ELF-1 (cell line): ENCODE data around the gene DHX40.
"Not testable (repeated sequence)": the region's sequence is repeated elsewhere in the genome, so short reads cannot be mapped to it uniquely, and the experiment has no call there.

ENCODE experiments used
- DNase-seq: peaks from one replicate; pipeline ENCODE4 v3.0.0-alpha.2; 2016; ENCODE audit warnings: low read depth, low spot score

Gene DHX40

GRCh38 chr17:59627770-59628171, 62.4 kb downstream of the DHX40 start:
- DNase-seq, result no peak

DNA sequence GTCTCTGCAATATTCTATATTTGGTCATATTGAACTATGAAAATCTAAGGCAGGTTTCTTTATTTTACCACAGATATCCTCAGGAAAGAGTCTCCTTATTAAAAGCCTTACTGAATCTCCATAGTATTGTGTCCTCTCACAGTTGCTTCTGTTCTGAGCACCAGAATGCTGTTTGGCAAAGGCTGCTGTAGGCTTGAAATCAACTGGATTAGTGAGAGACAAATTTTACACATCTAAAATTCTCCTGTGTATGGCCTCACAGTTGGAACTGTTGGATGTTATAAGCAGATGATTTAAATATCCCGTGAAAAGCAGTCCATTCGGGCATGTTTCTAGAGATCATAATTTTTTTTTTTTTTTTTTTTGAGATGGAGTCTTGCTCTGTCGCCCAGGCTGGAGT, 63.8 kb downstream of the DHX40 start:
- no peak for DNase-seq

- DNase-seq, result no peak
Measured at GRCh38 chr17:59631276-59631675, 65.9 kb downstream of the DHX40 start.

DNA sequence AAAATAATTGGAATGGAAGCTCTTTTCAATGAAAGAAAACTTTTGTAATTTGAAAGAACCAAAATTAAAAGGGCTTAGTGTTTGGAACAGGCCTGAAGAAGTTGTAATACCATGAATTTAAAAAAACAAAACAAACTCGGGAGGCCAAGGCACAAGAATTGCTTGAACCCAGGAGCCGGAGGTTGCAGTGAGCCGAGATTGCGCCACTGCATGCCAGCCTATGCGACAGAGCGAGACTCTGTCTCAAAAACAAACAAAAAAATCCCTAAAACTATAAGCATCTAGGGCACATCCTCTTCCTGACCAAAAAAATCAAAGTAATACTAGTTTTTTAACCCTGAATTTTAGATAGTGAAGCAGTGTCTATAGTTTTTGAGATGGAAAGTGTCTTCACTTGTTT, 67.0 kb downstream of the DHX40 start:
- DNase-seq, result no peak

GRCh38 chr17:59633658-59634359, 68.4 kb downstream of the DHX40 start:
- no peak for DNase-seq

DNA sequence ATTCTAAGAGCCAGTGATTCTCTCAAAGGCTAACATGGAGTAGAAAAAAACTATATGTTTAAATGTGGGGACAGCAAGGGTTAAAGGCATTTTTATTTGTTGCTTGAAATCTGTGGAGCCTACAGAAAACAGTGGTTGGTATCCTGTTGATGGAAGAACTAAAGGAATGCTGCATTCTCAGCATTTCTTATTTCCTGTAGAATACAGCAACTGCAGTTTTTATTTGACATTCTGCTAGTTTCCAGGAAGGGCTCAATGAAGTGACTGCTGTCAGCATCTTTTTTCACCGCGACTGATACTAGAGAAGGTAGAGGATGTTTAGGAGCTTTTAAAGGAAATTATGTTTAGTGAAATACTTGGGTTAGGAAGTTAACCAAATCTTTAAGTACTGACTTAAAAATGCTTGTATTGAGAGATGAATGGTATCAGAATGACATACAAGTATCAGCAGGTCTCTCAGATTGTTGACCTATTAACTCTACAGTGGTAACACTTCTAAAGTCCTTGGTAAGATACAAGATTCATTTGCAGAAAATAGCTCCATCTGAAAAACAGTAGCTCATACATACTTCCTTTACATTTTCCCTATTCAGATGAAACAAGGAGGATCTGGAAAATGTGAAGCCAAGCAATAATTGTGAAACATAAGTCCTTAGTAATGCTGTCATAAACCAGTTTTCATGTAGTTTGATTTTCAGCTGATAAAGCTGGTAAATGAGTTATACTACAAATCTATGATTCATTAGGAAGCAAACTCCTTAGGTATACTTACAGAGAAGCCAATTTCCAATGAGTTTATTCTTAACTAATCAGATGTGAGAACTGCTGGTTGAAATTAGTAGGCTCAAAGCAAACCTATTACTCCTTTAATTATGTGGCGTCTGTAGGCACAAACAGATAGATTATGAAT, 69.5 kb downstream of the DHX40 start:
- no peak for DNase-seq

DNA sequence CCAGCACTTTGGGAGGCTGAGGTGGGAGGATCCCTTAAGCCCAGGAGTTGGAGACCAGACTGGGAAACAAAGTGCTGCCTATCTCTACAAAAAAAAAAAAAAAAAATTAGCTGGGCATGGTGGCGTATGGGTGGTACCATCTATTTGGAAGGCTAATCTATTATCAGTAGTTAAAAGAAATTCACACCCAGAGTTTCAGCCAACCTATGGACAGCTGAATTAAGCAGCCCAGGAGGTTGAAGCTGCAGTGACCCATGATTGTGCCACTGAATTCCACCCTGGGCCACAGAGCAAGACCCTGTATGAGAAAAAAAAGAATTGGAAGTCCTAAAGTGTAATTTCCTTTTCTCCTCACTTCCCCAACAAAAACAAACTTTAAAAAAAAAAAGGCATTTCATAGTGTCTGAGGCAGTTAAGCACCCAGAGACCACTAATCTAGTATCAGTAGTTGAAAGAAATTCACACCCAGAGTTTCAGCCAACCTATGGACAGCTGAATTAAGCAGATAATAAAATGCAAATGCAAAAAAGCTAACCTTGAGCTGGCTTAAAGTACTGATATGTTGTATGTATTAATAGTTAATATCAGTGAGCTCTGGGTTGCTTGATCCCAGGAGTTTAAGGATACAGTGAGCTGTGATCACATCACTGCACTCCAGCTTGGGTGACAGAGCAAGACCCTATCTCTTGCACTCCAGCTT, 72.4 kb downstream of the DHX40 start:
- DNase-seq, result no peak

DNA sequence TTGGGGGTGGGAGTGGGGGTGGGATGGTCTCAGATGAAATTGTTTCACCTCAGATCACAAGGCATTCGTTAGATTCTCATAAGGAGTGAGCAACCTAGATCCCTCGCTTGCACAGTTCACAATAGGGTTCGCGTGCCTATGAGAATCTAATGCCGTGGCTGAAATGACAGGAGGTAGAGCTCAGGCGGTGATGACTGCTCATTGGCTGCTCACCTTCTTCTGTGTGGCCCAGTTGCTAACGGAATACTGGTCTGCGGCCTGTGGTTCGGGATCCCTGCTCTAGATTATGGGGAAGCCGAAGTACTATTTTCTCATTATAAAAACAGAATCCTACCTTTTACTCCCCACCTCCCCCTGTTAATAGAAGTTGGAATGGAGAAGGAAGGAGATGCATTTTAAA, 73.1 kb downstream of the DHX40 start:
- no peak for DNase-seq

DNA sequence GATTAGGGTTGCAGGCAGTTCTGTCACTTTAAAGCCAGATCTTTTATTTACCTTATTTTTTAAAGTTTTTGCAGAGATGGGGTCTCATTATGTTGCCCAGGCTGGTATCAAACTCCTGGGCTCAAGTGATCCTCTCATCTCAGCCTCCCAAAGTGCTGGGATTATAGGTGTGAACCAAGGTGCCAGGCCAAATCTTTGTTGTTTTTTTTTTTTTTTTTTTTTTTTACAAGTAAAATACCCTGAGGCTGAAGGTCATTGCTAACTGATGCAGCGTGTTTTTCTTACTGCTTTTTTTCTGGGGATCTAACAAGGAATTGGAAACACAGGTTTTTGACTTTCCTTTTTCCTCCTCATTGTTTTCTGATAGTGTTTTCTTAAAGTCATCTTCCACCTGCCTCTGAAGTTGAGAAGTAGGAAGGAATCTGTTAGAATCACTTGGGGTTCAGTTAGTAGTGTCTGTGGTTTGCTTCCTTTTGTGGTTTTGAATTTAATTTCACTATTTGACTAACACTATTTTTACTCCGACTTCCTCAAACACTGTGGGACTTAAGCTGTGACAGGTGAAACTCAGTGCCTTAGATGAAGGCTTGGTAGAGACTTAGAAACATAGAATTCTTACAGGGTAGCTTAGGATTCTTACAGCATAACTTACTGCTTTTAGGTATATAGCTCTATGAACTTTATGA, 76.5 kb downstream of the DHX40 start:
- DNase-seq, result no peak

GRCh38 chr17:59642565-59642964, 77.2 kb downstream of the DHX40 start:
- no peak for DNase-seq

GRCh38 chr17:59643159-59644140, 78.0 kb downstream of the DHX40 start:
- no peak for DNase-seq

GRCh38 chr17:59647288-59647687, 81.9 kb downstream of the DHX40 start:
- DNase-seq, result no peak

DNA sequence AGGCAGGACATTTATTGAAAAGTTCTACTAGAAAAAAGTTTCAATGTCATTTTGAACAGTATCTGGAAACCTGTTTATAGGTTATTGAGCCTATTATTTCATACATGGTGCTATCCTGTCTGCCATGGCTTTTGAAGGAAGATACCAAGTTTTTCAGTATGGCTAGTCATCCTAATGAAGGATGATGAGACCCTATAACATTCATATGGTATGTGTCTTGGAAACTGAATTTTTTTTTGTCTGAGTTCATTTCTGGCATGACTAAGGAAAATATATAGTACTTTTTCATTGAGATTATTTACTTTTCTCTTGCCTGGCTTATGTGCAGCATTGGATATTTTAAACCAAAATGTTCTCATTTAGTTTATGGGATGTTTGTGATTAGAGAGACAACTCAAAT, 84.5 kb downstream of the DHX40 start:
- no peak for DNase-seq

DNA sequence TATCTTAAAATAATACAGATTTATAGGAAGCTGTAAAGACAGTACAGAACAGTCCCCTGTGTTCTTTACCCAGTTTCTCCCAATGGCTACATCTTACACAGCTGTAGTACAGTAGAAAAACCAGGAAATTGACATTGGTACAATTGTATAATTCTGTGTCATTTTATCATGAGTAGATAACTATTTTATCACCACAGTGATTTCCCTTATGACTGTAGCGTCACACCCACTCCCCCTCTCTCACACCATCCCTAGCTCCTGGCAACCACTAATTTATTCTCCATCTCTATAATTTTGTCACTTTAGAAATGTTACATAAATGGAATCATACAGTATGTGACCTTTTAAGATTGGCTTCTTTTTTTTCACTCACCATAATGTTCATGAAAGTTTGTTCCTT, 85.2 kb downstream of the DHX40 start:
- no peak for DNase-seq

GRCh38 chr17:59651346-59651745, 85.9 kb downstream of the DHX40 start:
- no peak for DNase-seq

GRCh38 chr17:59652119-59652518, 86.7 kb downstream of the DHX40 start:
- no peak for DNase-seq

GRCh38 chr17:59656624-59657023, 91.2 kb downstream of the DHX40 start:
- not testable (repeated sequence) for DNase-seq
